Activated T-cell treated with anti-CD3 and anti-CD28 coated beads for 24 hours (primary cell): Measurements from ENCODE around the gene TMTC1.
"Not testable (repeated sequence)": the region's sequence is repeated elsewhere in the genome, so short reads cannot be mapped to it uniquely, and the experiment has no call there.

Experiments used
- DNase-seq: peaks from one replicate; pipeline ENCODE4 v3.0.0-alpha.2; 2020; ENCODE audit warnings: low read depth

Gene TMTC1

GRCh38 chr12:29783773-29784666 lies at the start of gene TMTC1:
TMTC1 (minus strand) TSS chr12:29783942; CDS start chr12:29783751, 191 bp downstream.
- DNase-seq: no peak

GRCh38 chr12:29831173-29831572 lies 47.4 kb upstream of the TMTC1 start:
- no peak for DNase-seq

- no peak for DNase-seq
These were observed 46.6 kb upstream of the TMTC1 start for GRCh38 chr12:29830391-29830790.

GRCh38 chr12:29818916-29819623 lies 35.3 kb upstream of the TMTC1 start:
- DNase-seq: no peak

- no peak for DNase-seq
These were observed 33.4 kb upstream of the TMTC1 start for GRCh38 chr12:29816874-29817725.

- not testable (repeated sequence) for DNase-seq
These were observed 26.0 kb upstream of the TMTC1 start for GRCh38 chr12:29809616-29810361.

GRCh38 chr12:29807129-29807528 lies 23.4 kb upstream of the TMTC1 start:
- DNase-seq: no peak

- DNase-seq: no peak
These were observed 20.3 kb upstream of the TMTC1 start for GRCh38 chr12:29804019-29804418.

GRCh38 chr12:29799591-29799990 lies 15.8 kb upstream of the TMTC1 start:
- no peak for DNase-seq

- no peak for DNase-seq
These were observed 14.0 kb upstream of the TMTC1 start for GRCh38 chr12:29797565-29798355.

- no peak for DNase-seq
These were observed 13.1 kb upstream of the TMTC1 start for GRCh38 chr12:29796823-29797263.

GRCh38 chr12:29795715-29796114 lies 12.0 kb upstream of the TMTC1 start:
- no peak for DNase-seq

GRCh38 chr12:29794862-29795261 lies 11.1 kb upstream of the TMTC1 start:
- no peak for DNase-seq

GRCh38 chr12:29792853-29793252 lies 9.1 kb upstream of the TMTC1 start:
- no peak for DNase-seq

- DNase-seq: no peak
These were observed 8.4 kb upstream of the TMTC1 start for GRCh38 chr12:29792132-29792531.

- DNase-seq: no peak
These were observed 620 bp downstream of the TMTC1 start for GRCh38 chr12:29782871-29783772.

GRCh38 chr12:29782285-29782870 lies 1.4 kb downstream of the TMTC1 start:
- DNase-seq: no peak

GRCh38 chr12:29781705-29782266 lies 2.0 kb downstream of the TMTC1 start:
- DNase-seq: no peak

GRCh38 chr12:29781188-29781587 lies 2.6 kb downstream of the TMTC1 start:
- no peak for DNase-seq
